SK-N-SH treated with all-trans-retinoic acid at 6 μM for 48 hours (cell line): Measurements from ENCODE around the gene RNF213.

Source experiments
- ARNTL ChIP-seq: fragments of 450-650 bp; formaldehyde crosslinking; IDR thresholded peaks from 2 replicates; pipeline ENCODE4 v1.5.0; 2020; ENCODE audit warnings: low read depth, mild to moderate bottlenecking, moderate library complexity, borderline replicate concordance
- CSDC2 ChIP-seq: fragments of 250-450 bp; sonication (Bioruptor Pico); IDR thresholded peaks from 2 replicates; pipeline ENCODE4 v1.5.0; 2020; ENCODE audit warnings: mild to moderate bottlenecking, moderate library complexity

DNA sequence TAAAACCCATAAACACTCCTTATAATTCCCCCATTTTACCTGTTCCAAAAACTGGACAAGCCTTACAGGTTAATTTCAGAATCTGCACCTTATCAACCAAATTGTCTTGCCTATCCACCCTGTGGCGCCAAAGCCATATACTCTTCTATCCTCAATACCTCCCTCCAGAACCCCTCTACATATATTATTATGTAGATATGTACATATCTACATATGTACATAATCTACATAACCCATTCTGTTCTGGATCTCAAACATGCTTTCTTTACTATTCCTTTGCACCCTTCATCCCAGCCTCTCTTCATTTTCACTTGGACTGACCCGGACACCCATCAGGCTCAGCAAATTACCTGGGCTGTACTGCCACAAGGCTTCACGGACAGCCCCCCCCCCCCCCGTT lies 142.3 kb downstream of the RNF213 start:
- TF ChIP-seq ARNTL (CRISPR knock-in tag) (no peak), CSDC2 (CRISPR knock-in tag) (no peak)
